H1 (cell line): ENCODE measurements around the gene NR5A2. TPM values are rescaled to one million over a fixed set of nuclear protein-coding genes. Genes with fewer than 3 reads are reported as not detected.

Experiments used
- CTCF ChIA-PET: fragments of 300-600 bp; sonication (Branson Sonifier 250); formaldehyde crosslinking; loops from one replicate; lab custom pipeline; 2021; ENCODE audit not compliant: partially characterized antibody; lab: Charles Lee
- POLR2A ChIA-PET: fragments of 300-600 bp; sonication (Branson Sonifier 250); formaldehyde crosslinking; loops from one replicate; lab custom pipeline; 2021; ENCODE audit warnings: inconsistent platforms; ENCODE audit not compliant: partially characterized antibody; lab: Charles Lee
- DNase-seq, 2 experiments: peaks; one replicate each; pipeline versions ENCODE4 v3.0.0 to v3.0.0-alpha.2; 2010 to 2022; ENCODE audit warnings: low spot score in 2 of 2, low read depth in 1 of 2, mixed read lengths in 1 of 2
- FAIRE-seq: peaks from 2 replicates; lab custom pipeline; 2011; peaks lifted over from hg19 to GRCh38; lab: Jason Lieb, UNC
- H2AFZ ChIP-seq: 2 replicates; pipeline ENCODE4 v1.8.1; 2012; ENCODE audit warnings: low read length, inconsistent platforms
- H2AK5ac ChIP-seq: 2 replicates; pipeline ENCODE4 v1.6.1; 2013; ENCODE audit warnings: low read depth, low read length
- H2BK120ac ChIP-seq: replicated peaks from 2 replicates; pipeline ENCODE3; 2013; ENCODE audit warnings: low read depth, low read length, inconsistent platforms
- H2BK12ac ChIP-seq: 2 replicates; pipeline ENCODE4 v1.6.1; 2013; ENCODE audit warnings: low read depth, low read length
- H2BK15ac ChIP-seq: 2 replicates; pipeline ENCODE4 v1.6.1; 2013; ENCODE audit warnings: low read length
- H2BK20ac ChIP-seq: 2 replicates; pipeline ENCODE4 v1.6.1; 2013; ENCODE audit warnings: low read length
- H2BK5ac ChIP-seq: 2 replicates; pipeline ENCODE4 v1.6.1; 2013; ENCODE audit warnings: low read depth, low read length
- H3K14ac ChIP-seq: 2 replicates; pipeline ENCODE4 v1.6.1; 2013; ENCODE audit warnings: inconsistent platforms; ENCODE audit not compliant: insufficient read length
- H3K18ac ChIP-seq: 2 replicates; pipeline ENCODE4 v1.6.1; 2013; ENCODE audit warnings: low read length; ENCODE audit errors: extremely low read depth
- H3K23ac ChIP-seq: 2 replicates; pipeline ENCODE4 v1.6.1; 2013; ENCODE audit warnings: inconsistent platforms; ENCODE audit not compliant: insufficient read length
- H3K23me2 ChIP-seq: 2 replicates; pipeline ENCODE4 v1.6.1; 2013; ENCODE audit warnings: low read depth, low read length
- H3K27ac ChIP-seq: 2 replicates; pipeline ENCODE4 v1.6.1; 2011; ENCODE audit warnings: low read depth, low read length, inconsistent platforms
- H3K27me3 ChIP-seq, 4 experiments: replicated peaks in 1 of 4; 1 replicate in 1 of 4; 2 replicates in 3 of 4; pipeline versions ENCODE4 v1.6.1 to v1.8.1; 2011 to 2013; ENCODE audit warnings: low read length in 3 of 4, mild to moderate bottlenecking in 3 of 4, inconsistent platforms in 2 of 4, mixed read lengths in 2 of 4, moderate library complexity in 1 of 4; ENCODE audit not compliant: control insufficient read depth in 3 of 4, insufficient read depth in 3 of 4; ENCODE audit errors: extremely low read depth in 1 of 4
- H3K36me3 ChIP-seq, 4 experiments: 2 replicates each; pipeline versions ENCODE4 v1.6.1 to v1.8.1; 2011 to 2013; ENCODE audit warnings: mild to moderate bottlenecking in 4 of 4, low read length in 3 of 4, moderate library complexity in 2 of 4, control low read depth in 1 of 4, inconsistent platforms in 1 of 4; ENCODE audit not compliant: insufficient read depth in 4 of 4, control insufficient read depth in 2 of 4
- H3K4ac ChIP-seq: replicated peaks from 2 replicates; pipeline ENCODE3; 2013; ENCODE audit warnings: low read length, low read depth, mixed read lengths, inconsistent platforms; ENCODE audit not compliant: insufficient read length
- H3K4me1 ChIP-seq, 4 experiments: replicated peaks in 1 of 4; 1 replicate in 1 of 4; 2 replicates in 3 of 4; pipeline versions ENCODE4 v1.6.1 to v1.8.1; 2011 to 2013; ENCODE audit warnings: low read length in 3 of 4, inconsistent platforms in 2 of 4, mixed read lengths in 1 of 4; ENCODE audit not compliant: insufficient read depth in 4 of 4, control insufficient read depth in 3 of 4
- H3K4me2 ChIP-seq, 2 experiments: 2 replicates each; pipeline versions ENCODE4 v1.6.1 to v1.8.1; 2011 to 2013; ENCODE audit warnings: low read depth in 2 of 2, low read length in 2 of 2, control low read depth in 1 of 2, inconsistent platforms in 1 of 2, mild to moderate bottlenecking in 1 of 2; ENCODE audit not compliant: insufficient read depth in 1 of 2
- H3K4me3 ChIP-seq, 4 experiments: fragments of 200-600, 300-600 bp in 1 of 4; sonication (generic), shearing (Covaris generic), sonication (Bioruptor Twin) in 1 of 4; 2 replicates each; pipeline versions ENCODE4 v1.5.1 to v1.8.1; 2011 to 2016; ENCODE audit warnings: low read length in 4 of 4, low read depth in 3 of 4, control low read depth in 2 of 4, inconsistent platforms in 2 of 4, mild to moderate bottlenecking in 2 of 4, mixed read lengths in 1 of 4, moderate library complexity in 1 of 4; ENCODE audit not compliant: insufficient read depth in 2 of 4; ENCODE audit errors: extremely low read depth in 1 of 4
- H3K56ac ChIP-seq: replicated peaks from 2 replicates; pipeline ENCODE3; 2013; ENCODE audit warnings: low read depth, mild to moderate bottlenecking, mixed read lengths, low read length, inconsistent platforms; ENCODE audit not compliant: insufficient read length
- H3K79me1 ChIP-seq: 2 replicates; pipeline ENCODE4 v1.6.1; 2013; ENCODE audit warnings: low read depth, low read length, control low read depth
- H3K79me2 ChIP-seq, 2 experiments: 2 replicates each; pipeline versions ENCODE4 v1.6.1 to v1.8.1; 2012 to 2013; ENCODE audit warnings: low read length in 2 of 2, mild to moderate bottlenecking in 2 of 2, inconsistent platforms in 1 of 2; ENCODE audit not compliant: insufficient read depth in 2 of 2, control insufficient read depth in 1 of 2
- H3K9ac ChIP-seq, 4 experiments: replicated peaks in 1 of 4; 1 replicate in 1 of 4; 2 replicates in 3 of 4; pipeline versions ENCODE4 v1.6.1 to v1.8.1; 2011 to 2013; ENCODE audit warnings: low read depth in 3 of 4, low read length in 3 of 4, control low read depth in 2 of 4, mild to moderate bottlenecking in 2 of 4, moderate library complexity in 2 of 4, inconsistent platforms in 1 of 4; ENCODE audit errors: extremely low read depth in 1 of 4
- H3K9me3 ChIP-seq, 2 experiments: 2 replicates each; pipeline versions ENCODE4 v1.6.1 to v1.8.1; 2012 to 2013; ENCODE audit warnings: mild to moderate bottlenecking in 2 of 2, moderate library complexity in 2 of 2, control low read depth in 1 of 2, inconsistent platforms in 1 of 2, low read depth in 1 of 2, low read length in 1 of 2, mixed read lengths in 1 of 2; ENCODE audit not compliant: insufficient read depth in 2 of 2
- H4K20me1 ChIP-seq, 2 experiments: replicated peaks in 1 of 2; 2 replicates each; pipeline versions ENCODE3 to v1.8.1; 2011 to 2013; ENCODE audit warnings: inconsistent platforms in 2 of 2, low read length in 2 of 2, mild to moderate bottlenecking in 1 of 2; ENCODE audit not compliant: insufficient read depth in 2 of 2, control insufficient read depth in 1 of 2
- H4K5ac ChIP-seq: 2 replicates; pipeline ENCODE4 v1.6.1; 2013; ENCODE audit warnings: low read length, low read depth, mixed read lengths, inconsistent platforms; ENCODE audit not compliant: insufficient read length
- H4K8ac ChIP-seq: 2 replicates; pipeline ENCODE4 v1.8.0; 2013; ENCODE audit warnings: mild to moderate bottlenecking, moderate library complexity, low read length, inconsistent platforms; ENCODE audit not compliant: insufficient read depth; ENCODE audit errors: extremely low read depth
- H4K91ac ChIP-seq: replicated peaks from 2 replicates; pipeline ENCODE3; 2013; ENCODE audit warnings: low read length, mixed read lengths, inconsistent platforms; ENCODE audit not compliant: insufficient read length
- EP300 ChIP-seq, 2 experiments: IDR thresholded peaks; 1 replicate in 1 of 2; 2 replicates in 1 of 2; pipeline ENCODE4 v1.6.1; 2011 to 2012; ENCODE audit warnings: low read depth in 2 of 2, low read length in 2 of 2, mild to moderate bottlenecking in 2 of 2, borderline replicate concordance in 1 of 2, inconsistent platforms in 1 of 2, moderate library complexity in 1 of 2
- EZH2 ChIP-seq: fragments of 200-600 bp; sonication (generic); IDR thresholded peaks from 2 replicates; pipeline ENCODE4 v1.7.1; 2012; ENCODE audit warnings: low read depth, mild to moderate bottlenecking, moderate library complexity, low read length, inconsistent platforms; ENCODE audit not compliant: severe bottlenecking
- RFX5 ChIP-seq: IDR thresholded peaks from 2 replicates; pipeline ENCODE4 v1.6.1; 2011; ENCODE audit warnings: low read depth, low read length, improper control_type of control experiment, borderline replicate concordance
- SP2 ChIP-seq: IDR thresholded peaks from 2 replicates; pipeline ENCODE4 v1.6.1; 2012; ENCODE audit warnings: mild to moderate bottlenecking, low read length, inconsistent platforms
- ZNF274 ChIP-seq: IDR thresholded peaks from 2 replicates; pipeline ENCODE4 v1.7.0; 2012; ENCODE audit warnings: low read length, borderline replicate concordance; ENCODE audit errors: extremely low read depth
- WGBS, 2 experiments: shearing (Covaris generic) in 1 of 2; methylation state at CpG; one replicate each; pipeline versions ENCODE4 v1.1.6 to v1.1.7; 2013 to 2015; ENCODE audit warnings: low lambda C conversion rate in 2 of 2, mixed read lengths in 2 of 2, inconsistent platforms in 1 of 2, low coverage in 1 of 2, missing lambda C conversion rate in 1 of 2; ENCODE audit not compliant: insufficient replicate concordance in 2 of 2, insufficient coverage in 1 of 2, insufficient read length in 1 of 2; ENCODE audit errors: extremely low coverage in 1 of 2, missing lambda C conversion rate in 1 of 2; 5-methylcytosine and 5-hydroxymethylcytosine counted together
- polyA plus RNA-seq, 7 experiments: library from polyadenylated mRNA; depleted of rRNA in 3 of 7; stranded (reverse) in 5 of 7; unstranded in 2 of 7; fragments of >200 nt in 5 of 7; fragments of 200-250 nt in 2 of 7; gene quantifications; 1 replicate in 5 of 7; 2 replicates in 1 of 7; 4 replicates in 1 of 7; pipeline versions ENCODE4 v1.2.1 to v1.2.3, GENCODE V29; 2011 to 2013; ENCODE audit warnings: missing spikeins in 2 of 7, mixed read lengths in 2 of 7
- total RNA-seq: library from RNA; stranded (reverse); fragmentation: NEBNext Ultra II Directional; extraction: Animal tissue kit (Norgen Biotek cat#: 25700); gene quantifications from 2 replicates; pipeline ENCODE4 v1.2.1, GENCODE V29; 2021

The NR5A2 gene
- total and polyA plus RNA-seq, 2 of the 8 experiments (the other 6 are each of a cell fraction or from before 2014, with no cell fraction given), result 1.7 to 11.6 TPM

DNA sequence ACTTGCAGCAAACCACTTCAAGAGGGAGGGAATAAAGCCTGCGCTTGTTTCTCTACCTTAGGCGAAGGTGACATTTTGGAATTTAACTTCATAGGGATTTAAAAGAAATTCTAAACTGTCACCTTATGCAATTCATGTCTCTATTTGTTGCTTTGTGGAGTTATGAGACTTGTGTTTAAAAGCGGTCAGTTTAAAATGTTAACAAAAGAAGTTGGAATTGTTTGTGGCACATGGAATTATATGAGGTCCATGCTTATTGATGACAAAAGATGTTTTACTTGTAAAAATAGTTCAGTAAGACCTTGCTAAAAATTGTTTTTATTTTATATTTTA, 15.8 kb downstream of the NR5A2 start:
- peaks cover 0 to 9% (median 7%) of the 10 kb centered on the region in 4 experiments; a peak in 4 of 7 replicates for H3K4me1 ChIP-seq
- H3K27me3 ChIP-seq, result peaks cover 2 to 49% (median 38%) of the 10 kb centered on the region in 4 experiments; a peak in 6 of 7 replicates
- no peak overlapping the region for H4K5ac ChIP-seq
- no peaks in the 10 kb centered on the region; the same call in 1 of the 2 replicates for H3K79me1 ChIP-seq
- peak overlapping the region; percentile 83 to 98 for H3K4me2 ChIP-seq
- H3K23ac ChIP-seq, result no peak overlapping the region
- 6% methylated on average over 3 of the region's 3 CpGs; no CpG with 5 or more reads in 1 of the 2 experiments for WGBS, 2 experiments
- no peaks in the 10 kb centered on the region for H3K9me3 ChIP-seq
- no peak overlapping the region for H2BK120ac ChIP-seq
- no peak overlapping the region for H2AK5ac ChIP-seq
- no peak overlapping the region for H3K27ac ChIP-seq
- H2BK20ac ChIP-seq, result no peak overlapping the region
- H2BK15ac ChIP-seq, result no peak overlapping the region
- H4K91ac ChIP-seq, result no peak overlapping the region
- no peak overlapping the region for H4K8ac ChIP-seq
- H3K79me2 ChIP-seq, result no peaks in the 10 kb centered on the region; a peak in 1 of 4 replicates
- no peak overlapping the region for H3K4ac ChIP-seq
- no peak overlapping the region for H2AFZ ChIP-seq
- H3K14ac ChIP-seq, result no peak overlapping the region
- no peak for FAIRE-seq
- no peak overlapping the region for H3K9ac ChIP-seq
- H3K36me3 ChIP-seq, result no peaks in the 10 kb centered on the region
- CTCF ChIA-PET, result interaction anchor here (1.1 kb wide), 1 partner anchor 10 kb away, joined by 3 read pairs; no protein-coding TSS in a partner anchor
- no peak overlapping the region for H3K18ac ChIP-seq
- no peak overlapping the region for H2BK12ac ChIP-seq
- peaks cover 32% of the 10 kb centered on the region for H3K23me2 ChIP-seq
- peaks cover 0 to 2% of the 10 kb centered on the region in 2 experiments for H4K20me1 ChIP-seq
- DNase-seq, result no peak
- H3K56ac ChIP-seq, result no peak overlapping the region
- POLR2A ChIA-PET, result interaction anchor here (2.3 kb wide), 1 partner anchor 9 kb away, joined by 8 read pairs; no protein-coding TSS in a partner anchor
- H3K4me3 ChIP-seq, result peak overlapping the region in 3 of 4 experiments; percentile 37 to 88 (median 49); a peak in 6 of 8 replicates
- H2BK5ac ChIP-seq, result no peak overlapping the region
- TF ChIP-seq SP2 (no peak), RFX5 (no peak), ZNF274 (no peak), EZH2 (no peak), EP300 (IDR thresholded peaks at IDR 0.05; ENCODE audit: borderline replicate concordance in 1 of 2, low read depth in 2 of 2, low read length in 2 of 2) (no peak)
